NK-92 (cell line): Measurements from ENCODE around the gene ZNF346.

Source experiments
- DNase-seq: peaks from one replicate; lab custom pipeline; 2025; ENCODE audit not compliant: unreplicated experiment; lab: John Stamatoyannopoulos, UW

ZNF346 gene

DNA sequence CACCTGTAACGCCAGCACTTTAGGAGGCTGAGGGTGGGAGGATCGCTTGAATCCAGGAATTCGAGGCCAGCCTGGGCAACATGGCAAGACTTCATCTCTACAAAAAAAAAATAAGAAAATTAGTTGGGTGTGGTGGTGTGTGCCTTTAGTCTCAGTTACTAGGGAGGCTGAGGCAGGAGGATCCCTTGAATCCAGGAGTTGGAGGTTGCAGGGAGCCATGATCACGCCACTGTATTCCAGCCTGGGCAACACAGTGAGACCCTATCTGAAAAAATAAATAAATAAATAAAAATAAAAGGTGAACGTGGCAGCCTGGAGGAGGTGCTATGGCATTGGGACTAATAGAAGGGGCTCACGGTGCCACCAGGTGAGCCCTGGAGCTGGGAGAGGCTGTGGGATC is 71.3 kb downstream of the ZNF346 start:
- DNase-seq: no peak

DNA sequence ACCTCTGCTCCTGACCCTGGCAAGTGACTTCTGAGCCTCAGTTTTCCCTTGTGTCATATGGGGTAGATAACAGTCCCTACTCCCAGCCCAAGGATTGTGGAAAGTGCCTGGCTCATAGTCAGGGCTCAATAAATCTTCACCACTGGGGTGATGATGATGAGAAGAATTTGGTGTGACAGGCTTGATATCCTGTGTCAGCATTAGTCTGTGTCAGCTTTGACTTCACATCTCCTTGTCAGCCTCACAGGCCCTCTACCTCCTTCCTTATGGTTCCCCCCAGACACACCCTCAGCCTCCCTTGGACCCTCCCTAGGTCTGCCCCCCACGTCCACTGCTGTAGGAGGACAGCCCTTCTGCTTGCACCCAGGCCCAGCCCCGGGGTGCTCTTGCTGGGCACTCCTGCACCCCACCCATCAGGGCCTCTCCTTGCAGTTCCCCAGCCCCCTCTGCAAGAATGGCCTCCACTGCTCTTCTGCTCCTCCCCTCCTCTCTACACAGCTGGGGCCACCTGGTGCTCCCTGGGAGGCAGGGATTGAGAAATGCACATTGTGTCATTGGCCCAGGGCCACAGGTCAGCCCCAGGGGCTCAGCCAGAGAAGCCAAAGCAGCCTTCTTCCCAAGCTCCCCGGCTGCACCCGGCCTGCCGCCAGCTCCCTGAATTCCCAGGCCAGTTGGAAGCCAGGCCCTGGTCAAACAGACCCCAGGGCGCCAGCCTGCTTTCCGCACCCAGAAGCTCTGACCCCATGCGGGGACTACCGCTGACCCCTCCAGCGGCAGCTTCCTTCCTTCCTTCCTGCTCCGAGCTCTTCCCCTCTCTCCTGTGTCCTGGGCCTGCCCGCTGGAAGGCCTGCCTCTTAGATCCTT is 72.0 kb downstream of the ZNF346 start:
- no peak for DNase-seq

DNA sequence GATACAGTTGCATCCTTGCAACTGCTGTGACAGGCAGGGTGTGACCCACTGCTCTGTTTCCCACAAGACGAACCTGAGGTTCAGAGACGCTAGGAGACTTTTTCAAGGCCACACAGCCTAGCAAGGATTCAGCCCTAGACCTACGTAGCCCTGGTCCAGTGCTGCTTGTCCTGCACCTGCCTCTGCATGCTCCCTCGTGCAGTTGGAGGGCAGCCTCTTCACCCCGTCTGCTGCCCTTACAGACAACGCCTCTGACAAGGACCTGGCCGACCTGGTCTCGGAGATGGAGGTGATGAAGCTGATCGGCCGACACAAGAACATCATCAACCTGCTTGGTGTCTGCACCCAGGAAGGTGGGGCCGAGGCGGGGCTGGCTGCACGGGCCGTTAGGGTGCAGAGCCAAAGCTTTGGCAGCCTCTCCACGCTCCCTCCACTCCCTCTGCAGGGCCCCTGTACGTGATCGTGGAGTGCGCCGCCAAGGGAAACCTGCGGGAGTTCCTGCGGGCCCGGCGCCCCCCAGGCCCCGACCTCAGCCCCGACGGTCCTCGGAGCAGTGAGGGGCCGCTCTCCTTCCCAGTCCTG is 72.7 kb downstream of the ZNF346 start:
- DNase-seq: no peak

DNA sequence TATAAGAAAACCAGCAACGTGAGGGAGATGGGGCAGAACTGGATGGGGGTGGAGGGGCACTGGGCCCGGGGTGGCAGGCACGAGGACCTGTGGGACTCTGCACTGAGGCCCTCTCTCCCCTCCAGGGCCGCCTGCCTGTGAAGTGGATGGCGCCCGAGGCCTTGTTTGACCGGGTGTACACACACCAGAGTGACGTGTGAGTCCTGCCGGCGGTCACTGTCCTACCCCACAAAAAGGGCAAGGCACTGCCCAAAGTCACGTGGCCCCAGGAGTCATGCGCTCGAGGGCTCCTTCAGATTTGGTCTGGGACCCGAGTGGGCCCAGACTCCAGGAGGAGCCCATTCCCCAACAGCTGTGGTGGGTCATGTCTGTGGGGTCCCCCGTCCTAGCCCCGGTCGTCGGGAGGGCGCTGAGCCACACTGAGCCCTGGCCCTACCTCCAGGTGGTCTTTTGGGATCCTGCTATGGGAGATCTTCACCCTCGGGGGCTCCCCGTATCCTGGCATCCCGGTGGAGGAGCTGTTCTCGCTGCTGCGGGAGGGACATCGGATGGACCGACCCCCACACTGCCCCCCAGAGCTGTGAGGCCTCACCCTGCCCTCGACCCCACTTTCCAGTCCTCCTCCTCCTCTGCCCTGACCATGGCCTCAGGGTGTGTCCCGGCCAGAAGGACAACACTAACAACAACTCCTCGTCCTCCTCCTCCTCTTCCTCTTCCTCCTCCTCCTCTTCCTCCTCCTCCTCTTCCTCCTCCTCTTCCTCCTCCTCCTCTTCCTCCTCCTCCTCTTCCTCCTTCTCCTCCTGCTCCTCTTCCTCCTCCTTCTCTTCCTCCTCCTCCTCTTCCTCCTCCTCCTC is 73.9 kb downstream of the ZNF346 start:
- no peak for DNase-seq

DNA sequence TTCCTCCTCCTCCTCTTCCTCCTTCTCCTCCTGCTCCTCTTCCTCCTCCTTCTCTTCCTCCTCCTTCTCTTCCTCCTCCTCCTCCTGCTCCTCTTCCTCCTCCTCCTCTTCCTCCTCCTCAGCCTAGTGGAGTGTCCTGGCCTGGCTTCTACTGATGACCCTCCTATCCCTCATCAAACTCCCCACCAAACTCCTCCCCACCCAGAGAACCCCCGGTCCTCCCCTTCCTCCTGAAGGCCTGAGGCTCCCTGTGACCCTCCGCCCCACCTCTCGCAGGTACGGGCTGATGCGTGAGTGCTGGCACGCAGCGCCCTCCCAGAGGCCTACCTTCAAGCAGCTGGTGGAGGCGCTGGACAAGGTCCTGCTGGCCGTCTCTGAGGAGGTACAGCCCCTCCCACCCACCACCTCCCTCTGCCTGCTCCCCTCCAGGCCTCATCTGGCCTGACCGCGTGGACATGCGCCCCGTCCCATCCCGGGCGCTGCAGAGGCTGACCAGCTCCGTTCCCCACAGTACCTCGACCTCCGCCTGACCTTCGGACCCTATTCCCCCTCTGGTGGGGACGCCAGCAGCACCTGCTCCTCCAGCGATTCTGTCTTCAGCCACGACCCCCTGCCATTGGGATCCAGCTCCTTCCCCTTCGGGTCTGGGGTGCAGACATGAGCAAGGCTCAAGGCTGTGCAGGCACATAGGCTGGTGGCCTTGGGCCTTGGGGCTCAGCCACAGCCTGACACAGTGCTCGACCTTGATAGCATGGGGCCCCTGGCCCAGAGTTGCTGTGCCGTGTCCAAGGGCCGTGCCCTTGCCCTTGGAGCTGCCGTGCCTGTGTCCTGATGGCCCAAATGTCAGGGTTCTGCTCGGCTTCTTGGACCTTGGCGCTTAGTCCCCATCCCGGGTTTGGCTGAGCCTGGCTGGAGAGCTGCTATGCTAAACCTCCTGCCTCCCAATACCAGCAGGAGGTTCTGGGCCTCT is 74.8 kb downstream of the ZNF346 start:
- no peak for DNase-seq

DNA sequence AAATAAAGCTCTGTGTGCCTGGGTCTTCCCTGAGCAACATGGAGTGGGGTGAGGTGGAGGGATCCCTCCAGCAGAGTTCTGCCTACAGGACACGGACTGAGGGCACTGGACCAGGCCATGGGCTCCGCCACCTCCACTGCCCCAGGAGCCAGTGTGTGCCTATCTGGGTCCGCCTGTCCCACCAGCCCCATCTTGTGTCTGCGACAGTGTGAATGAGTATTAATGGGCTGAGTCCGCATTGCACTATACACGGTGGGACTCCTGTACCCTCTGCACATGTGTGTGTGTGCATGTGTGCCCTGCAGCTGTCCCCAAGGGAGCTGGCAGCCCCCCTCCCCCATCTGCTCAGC is 75.6 kb downstream of the ZNF346 start:
- no peak for DNase-seq

DNA sequence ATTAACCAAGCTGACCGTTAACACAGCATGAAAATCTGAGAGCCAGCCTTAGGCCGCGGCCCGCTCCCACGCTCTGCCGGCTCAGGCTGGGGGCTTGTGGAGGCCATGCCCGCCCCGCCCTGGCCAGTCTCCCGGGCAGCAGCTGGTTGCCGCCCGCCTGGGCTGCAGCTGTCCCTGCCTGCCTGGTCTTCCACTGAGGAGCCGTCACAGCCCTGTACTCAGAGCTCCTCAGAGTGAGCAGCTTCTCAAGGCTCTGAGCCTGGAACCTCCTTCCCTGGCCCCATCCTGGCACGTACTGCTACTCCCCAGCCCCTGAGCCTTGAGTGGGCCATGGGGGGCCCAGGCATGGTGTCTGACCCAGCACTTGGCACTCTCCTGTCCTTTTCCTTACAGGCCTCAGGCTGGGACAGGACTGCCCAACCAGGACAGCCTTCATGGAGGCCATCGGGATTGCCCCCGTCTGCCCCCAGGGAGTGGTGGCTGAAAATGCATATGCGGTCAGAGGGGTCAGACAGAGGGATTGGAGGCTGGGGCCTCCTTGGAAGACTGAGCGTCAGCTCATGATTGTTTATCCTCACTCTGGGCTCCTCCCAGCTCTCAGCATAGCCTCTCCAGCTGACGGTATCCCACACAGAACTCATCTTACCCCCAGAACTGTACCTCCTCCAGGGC is 76.1 kb downstream of the ZNF346 start:
- no peak for DNase-seq

DNA sequence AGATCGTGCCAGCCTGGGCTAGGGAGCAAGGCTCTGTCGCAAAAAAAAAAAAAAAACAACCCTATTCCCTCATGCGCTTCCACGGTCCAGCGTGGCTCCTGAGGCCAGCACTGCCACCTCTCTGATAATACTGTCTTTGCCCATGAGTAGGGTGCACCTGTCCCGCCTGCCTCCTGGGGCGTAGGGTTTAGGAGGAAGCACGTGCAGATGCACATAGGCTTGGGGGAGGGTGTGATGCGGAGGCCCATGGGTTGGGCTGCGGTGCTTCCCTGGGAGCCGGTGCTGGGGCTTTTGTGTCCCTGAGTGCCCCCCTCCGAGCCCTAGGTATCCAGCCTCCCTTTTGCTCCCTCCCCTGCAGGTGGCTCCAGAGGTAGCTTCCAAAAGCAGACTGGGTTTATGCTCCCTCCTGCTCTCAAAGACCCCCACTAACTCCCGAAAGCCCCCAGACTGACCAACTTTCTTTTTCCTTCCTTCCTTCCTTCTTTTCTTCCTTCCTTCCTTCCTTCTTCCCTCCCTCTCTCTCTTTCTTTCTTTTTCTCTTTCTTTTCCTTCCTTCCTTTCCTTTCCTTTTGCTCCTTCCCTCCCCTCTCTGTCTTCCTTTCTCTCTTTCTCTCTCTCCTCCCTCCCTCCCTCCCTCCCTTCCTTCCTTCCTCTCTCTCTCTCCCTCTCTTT is 77.1 kb downstream of the ZNF346 start:
- DNase-seq: no peak

DNA sequence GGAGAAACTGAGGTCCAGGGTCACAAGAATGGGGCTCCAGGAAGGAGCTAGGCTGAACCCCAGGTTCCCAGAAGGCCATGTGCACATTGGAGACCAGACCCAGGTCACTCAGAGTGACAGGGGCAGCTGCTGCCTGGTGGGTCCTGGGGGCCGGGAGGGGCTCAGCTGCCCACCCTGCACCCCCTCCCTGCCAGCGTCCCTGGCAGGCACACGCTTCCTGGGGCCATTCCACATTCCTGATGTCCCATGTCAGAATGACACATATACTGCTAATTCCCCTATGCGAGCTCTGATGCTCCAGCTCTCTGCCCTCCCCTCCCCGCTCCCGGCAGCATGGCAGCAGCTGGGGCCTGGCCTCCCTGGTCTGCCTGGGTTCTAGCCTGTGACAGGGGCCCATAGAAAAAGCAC is 78.2 kb downstream of the ZNF346 start:
- DNase-seq: no peak

DNA sequence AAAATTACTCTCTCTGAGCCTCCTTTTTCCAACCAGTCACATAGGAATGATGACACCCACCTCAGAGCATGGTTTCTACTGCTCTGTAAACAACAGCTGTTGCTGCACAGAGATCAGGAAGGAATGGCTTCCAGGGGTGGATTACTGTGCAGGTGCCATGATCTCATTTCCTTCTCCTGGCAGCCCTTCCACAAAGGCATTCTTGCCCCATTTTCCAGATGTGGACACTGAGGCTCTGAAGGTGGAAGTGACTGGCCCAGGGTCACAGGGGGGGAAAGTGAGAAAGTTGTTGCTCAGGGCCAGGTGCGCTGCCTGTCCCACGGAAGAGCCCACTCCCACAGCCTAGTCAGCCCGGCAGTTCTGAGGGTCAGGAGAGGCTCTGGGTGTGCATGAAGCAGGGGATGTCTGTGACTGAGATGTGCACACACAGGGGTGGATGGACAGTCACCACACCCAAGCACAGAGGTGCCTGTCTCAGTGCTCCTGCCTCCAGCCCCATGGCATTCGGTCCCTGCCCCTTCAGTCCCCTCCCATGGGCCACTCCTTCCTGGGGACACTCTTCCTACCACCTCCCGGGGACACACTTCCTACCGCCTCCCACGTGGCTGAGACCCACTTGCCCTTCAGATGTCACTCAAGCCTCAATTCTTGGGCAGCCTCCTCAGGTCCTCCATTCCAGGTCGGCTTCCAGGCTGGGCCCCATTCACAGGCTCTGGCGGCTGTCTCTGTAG is 81.2 kb downstream of the ZNF346 start:
- DNase-seq: no peak

DNA sequence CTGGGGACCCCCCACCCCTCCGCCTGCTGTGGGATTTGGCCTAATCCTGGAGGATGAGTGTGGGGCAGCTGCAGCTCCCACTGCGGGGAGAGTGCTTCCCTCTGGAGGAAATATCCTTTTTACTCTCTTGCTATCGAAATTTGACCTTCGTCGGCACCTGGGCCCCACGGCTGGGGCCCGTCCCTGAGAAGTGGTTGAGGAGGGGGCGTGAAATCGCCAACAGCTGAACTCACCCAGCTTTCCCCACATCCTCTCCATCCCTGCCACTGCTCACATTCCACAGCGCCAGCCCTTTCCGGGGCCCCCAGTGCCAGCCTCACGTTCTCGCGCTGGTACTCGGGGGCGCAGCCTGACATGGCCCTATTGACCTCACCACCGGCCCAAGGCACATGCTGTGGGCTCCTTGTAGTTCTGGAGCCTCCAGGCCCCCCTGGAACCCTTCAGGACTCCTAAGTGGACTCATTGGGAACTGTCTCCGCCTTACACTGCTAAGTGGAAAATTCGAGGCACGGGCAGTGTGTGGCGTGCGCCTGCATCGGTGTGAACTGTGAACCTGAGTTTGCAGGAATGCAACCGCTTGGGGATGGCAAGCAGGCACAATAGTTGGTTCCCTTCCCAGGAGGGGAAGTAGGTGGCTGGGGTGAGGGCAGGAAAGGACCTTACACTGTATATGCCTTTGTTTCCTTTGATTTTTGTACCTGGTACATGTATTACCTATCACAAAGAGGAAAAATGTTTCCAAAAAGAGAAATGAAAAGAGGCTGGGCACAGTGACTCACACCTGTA is 83.4 kb downstream of the ZNF346 start:
- DNase-seq: no peak

DNA sequence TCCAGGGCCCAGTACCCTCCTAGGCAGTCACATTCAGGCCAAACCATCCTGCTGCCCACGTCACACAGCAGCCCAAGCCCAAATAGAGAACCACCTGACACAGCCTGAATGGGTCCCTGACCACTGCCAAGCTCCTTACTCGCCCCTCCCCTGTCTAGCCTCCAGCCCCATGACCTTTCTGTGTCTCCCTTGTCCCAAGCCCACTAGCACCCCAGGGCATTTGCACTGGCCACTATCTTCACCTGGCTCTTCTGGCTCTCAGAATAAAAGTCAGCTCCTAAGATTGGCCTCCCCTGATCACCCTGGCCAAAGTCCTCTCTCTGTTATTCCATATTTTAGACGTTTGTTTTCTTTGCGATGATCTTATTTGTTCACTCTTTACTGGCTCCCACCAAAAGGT is 84.7 kb downstream of the ZNF346 start:
- DNase-seq: no peak

DNA sequence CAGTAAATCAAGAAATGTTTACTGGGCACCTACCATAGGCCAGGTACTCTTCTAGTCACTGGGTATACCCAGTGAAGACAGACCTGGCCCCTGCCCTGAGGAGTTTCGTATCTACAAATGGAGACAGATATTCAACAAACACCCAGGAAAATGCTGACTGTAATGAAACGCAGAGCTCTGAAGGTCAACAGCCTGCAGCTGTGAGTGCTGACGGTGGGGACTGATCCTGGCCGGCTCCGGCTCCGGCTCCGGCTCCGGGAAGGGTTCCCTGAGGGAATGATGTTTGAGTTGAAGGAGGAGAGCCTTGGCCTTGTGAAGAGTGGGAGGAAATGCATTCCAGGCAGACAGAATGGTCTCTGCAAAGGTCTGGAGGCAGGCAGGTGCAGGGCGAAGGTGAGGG is 87.3 kb downstream of the ZNF346 start:
- no peak for DNase-seq

DNA sequence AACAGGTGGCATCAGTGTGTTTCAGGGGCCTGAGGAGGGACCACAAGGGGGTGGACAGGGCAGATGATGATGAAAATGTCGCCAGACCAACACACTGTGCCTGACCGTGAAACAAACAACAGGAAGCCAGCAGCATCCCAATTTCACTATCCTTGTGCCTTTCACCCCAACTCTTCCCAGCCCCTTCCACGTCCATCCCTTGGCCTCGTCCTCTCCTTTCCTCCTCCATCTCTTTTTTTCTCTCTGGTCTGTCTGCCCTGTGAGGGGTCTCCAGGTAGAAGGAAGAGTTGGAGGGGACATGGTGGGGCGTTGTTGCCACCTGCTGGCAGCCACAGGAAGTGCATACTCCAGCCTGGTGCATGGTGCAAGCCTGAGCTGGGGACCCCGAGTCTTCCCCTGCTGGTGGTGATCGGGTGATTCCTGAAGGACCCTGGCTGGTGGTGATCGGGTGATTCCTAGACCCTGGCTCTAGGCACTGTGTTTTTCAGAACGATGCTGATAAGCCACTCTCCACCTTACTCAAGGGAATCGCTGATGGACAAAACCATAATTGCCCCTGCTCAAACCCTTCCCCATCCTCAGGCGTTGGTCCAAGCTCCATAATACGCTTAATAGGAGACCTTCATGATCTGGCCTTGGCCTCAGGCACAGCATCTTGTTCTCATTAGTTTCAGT is 89.4 kb downstream of the ZNF346 start:
- DNase-seq: no peak

DNA sequence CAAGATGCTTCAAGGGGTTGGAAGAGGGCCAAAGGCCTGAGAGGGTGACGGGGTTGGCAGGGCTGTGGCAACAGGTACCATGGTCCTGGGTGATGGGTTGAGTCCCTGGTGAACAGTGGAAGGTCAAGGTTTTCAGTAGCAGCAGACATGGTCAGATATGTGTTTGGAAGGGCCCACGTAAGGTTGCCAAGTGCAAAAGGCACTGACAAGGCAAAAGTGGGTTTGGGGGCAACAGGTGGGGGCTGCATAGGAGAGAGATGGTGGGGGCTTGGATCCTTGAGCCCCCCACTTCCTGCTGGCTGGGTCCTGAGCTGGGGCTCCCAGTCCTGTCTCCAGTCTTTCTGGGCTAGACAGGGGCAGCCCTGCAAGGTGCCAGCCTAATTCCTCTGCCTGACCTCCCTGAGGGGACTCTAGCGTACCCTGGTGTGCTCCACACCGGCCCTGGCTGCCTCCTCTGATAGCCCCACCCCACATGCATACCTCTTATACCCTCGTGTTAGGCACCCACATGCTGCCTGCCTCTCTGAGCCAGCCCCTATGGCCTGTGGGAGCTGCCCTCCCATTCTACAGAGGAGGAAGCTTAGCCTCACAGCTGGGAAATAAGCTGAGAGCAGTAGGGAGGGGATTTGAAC is 90.2 kb downstream of the ZNF346 start:
- DNase-seq: no peak

DNA sequence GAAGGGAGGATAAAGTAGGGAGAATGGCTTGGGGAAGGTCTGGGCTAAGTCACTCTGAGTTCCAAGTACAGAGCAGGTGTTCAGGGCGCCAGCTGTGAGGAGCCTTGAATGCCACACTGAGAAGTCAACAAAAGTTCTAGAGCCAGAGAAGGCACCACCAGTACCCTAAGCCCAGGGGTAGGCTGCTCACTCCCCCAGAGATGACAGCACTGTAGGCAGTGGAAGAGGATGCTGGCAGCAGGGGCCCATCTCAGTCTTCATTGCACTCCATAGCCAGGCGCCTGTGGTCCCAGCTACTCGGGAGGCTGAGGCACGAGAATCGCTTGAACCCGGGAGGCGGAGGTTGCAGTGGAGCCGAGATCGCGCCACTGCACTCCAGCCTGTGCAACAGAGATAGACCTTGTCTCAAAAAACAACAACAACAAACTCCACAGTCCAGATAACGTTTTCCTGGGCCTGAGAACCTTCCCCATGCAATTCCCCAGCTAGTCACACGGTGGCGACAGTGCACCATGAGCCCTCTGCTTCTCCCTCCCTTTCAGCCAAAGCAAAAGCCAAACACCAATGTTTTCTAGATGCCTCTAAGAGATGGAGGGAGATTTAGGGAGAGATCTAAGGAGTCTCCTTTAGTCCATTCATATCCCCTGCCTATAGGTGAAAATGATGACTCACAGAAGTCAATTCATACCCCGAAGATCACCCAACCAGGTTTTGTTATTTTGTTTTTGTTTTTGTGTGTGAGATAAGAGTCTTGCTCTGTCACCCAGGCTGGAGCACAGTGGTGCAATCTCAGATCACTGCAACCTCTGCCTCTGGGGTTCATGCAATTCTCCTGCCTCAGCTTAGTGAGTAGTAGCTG is 91.3 kb downstream of the ZNF346 start:
- DNase-seq: no peak
